HCT116 (cell line): ENCODE results near the gene FBXL19. TPM values are rescaled to one million over a fixed set of nuclear protein-coding genes. Genes with fewer than 3 reads are reported as not detected.

Experiments used
- ATAC-seq: fragments of 200-7000 bp; cut with Tn5 transposase; 2 replicates; pipeline ENCODE4 v1.9.1; 2020; ENCODE audit warnings: mild to moderate bottlenecking, moderate library complexity
- BruUV-seq: library from RNA; stranded (reverse); fragments of 400-500 nt; replicated peaks from 2 replicates; lab custom pipeline; 2021; lab: Mats Ljungman, UMichigan
- CTCF ChIA-PET: fragments of 300-600 bp; sonication (Branson Sonifier 250); formaldehyde crosslinking; loops from one replicate; lab custom pipeline; 2021; ENCODE audit warnings: antibody characterized with exemption; lab: Charles Lee
- POLR2A ChIA-PET: fragments of 300-600, 350-600 bp; sonication (Branson Sonifier 250); formaldehyde crosslinking; loops from one replicate; lab custom pipeline; 2021; ENCODE audit warnings: antibody characterized with exemption; lab: Charles Lee
- RAD21 ChIA-PET, 2 experiments: fragments of 300-600 bp; sonication (Branson Sonifier 250); formaldehyde crosslinking; loops; one replicate each; lab custom pipeline; 2023; ENCODE audit warnings: low total read pairs in 2 of 2; ENCODE audit not compliant: uncharacterized antibody in 2 of 2, unreplicated experiment in 2 of 2, low non-redundant PET in 1 of 2; lab: Charles Lee
- DNase-seq: peaks from one replicate; pipeline ENCODE4 v3.0.0-alpha.2; 2010; ENCODE audit warnings: low read depth, low spot score
- H2AFZ ChIP-seq: fragments of 200-600 bp; shearing (Covaris generic), sonication (generic); 2 replicates; pipeline ENCODE4 v1.6.1; 2017; ENCODE audit warnings: low read depth, mixed run types, mixed read lengths, antibody characterized with exemption, low read length; ENCODE audit not compliant: poor library complexity, severe bottlenecking
- H3K27ac ChIP-seq: 2 replicates; pipeline ENCODE4 v1.5.1; 2012; ENCODE audit warnings: low read depth, low read length
- H3K27me3 ChIP-seq: fragments of 200-600 bp; sonication (generic); 2 replicates; pipeline ENCODE4 v1.6.1; 2016; ENCODE audit warnings: mixed run types, low read length, mixed read lengths; ENCODE audit not compliant: insufficient read depth
- H3K36me3 ChIP-seq, 2 experiments: fragments of 200-500 bp in 1 of 2; fragments of 200-600 bp in 1 of 2; sonication (Bioruptor generic) in 1 of 2; sonication (generic) in 1 of 2; 2 replicates each; pipeline versions ENCODE4 v1.5.1 to v1.6.1; 2014 to 2016; ENCODE audit warnings: low read length in 2 of 2, inconsistent platforms in 1 of 2, mixed read lengths in 1 of 2, mixed run types in 1 of 2; ENCODE audit not compliant: insufficient read depth in 2 of 2, control insufficient read depth in 1 of 2
- H3K4me1 ChIP-seq, 2 experiments: fragments of 200-600 bp in 1 of 2; sonication (generic) in 1 of 2; 2 replicates each; pipeline versions ENCODE4 v1.5.1 to v1.6.1; 2012 to 2017; ENCODE audit warnings: low read length in 2 of 2, inconsistent platforms in 1 of 2, mild to moderate bottlenecking in 1 of 2, mixed read lengths in 1 of 2, mixed run types in 1 of 2, moderate library complexity in 1 of 2; ENCODE audit not compliant: insufficient read depth in 2 of 2, control insufficient read depth in 1 of 2
- H3K4me2 ChIP-seq: fragments of 200-600 bp; sonication (generic); 2 replicates; pipeline ENCODE4 v1.6.1; 2017; ENCODE audit warnings: mixed run types, low read length, mixed read lengths
- H3K4me3 ChIP-seq, 2 experiments: fragments of 200-600 bp in 1 of 2; sonication (generic) in 1 of 2; replicated peaks in 1 of 2; 2 replicates each; pipeline ENCODE4 v1.5.1; 2011 to 2016; ENCODE audit warnings: low read length in 2 of 2, control low read depth in 1 of 2, low read depth in 1 of 2, mild to moderate bottlenecking in 1 of 2, mixed read lengths in 1 of 2, mixed run types in 1 of 2
- H3K79me2 ChIP-seq: fragments of 200-600 bp; sonication (generic); 2 replicates; pipeline ENCODE4 v1.6.1; 2017; ENCODE audit warnings: mild to moderate bottlenecking, mixed run types, low read length, moderate library complexity, mixed read lengths; ENCODE audit not compliant: insufficient read depth
- H3K9ac ChIP-seq: fragments of 200-600 bp; sonication (generic); 2 replicates; pipeline ENCODE4 v1.6.1; 2016; ENCODE audit warnings: low read length, mixed read lengths
- H3K9me2 ChIP-seq: fragments of 200-600 bp; sonication (generic), shearing (Covaris generic); 2 replicates; pipeline ENCODE4 v1.6.1; 2017; ENCODE audit warnings: mixed run types, mild to moderate bottlenecking, moderate library complexity; ENCODE audit not compliant: insufficient read depth
- H3K9me3 ChIP-seq, 2 experiments: fragments of 200-500 bp in 1 of 2; fragments of 200-600 bp in 1 of 2; sonication (Bioruptor generic) in 1 of 2; sonication (generic) in 1 of 2; 2 replicates each; pipeline ENCODE4 v1.6.1; 2014 to 2017; ENCODE audit warnings: low read length in 2 of 2, mixed read lengths in 2 of 2, inconsistent platforms in 1 of 2, low read depth in 1 of 2, mild to moderate bottlenecking in 1 of 2, mixed run types in 1 of 2, moderate library complexity in 1 of 2; ENCODE audit not compliant: control insufficient read depth in 1 of 2, insufficient read depth in 1 of 2
- H4K20me1 ChIP-seq: fragments of 200-600 bp; sonication (generic), shearing (Covaris generic); 2 replicates; pipeline ENCODE4 v1.6.1; 2017; ENCODE audit warnings: mixed run types, mild to moderate bottlenecking, moderate library complexity; ENCODE audit not compliant: insufficient read depth
- ATF3 ChIP-seq: IDR thresholded peaks from 2 replicates; pipeline ENCODE4 v1.6.1; 2012
- CBX3 ChIP-seq: IDR thresholded peaks from 2 replicates; pipeline ENCODE4 v1.6.1; 2012; ENCODE audit warnings: low read depth
- ELF1 ChIP-seq: IDR thresholded peaks from 2 replicates; pipeline ENCODE4 v1.6.1; 2012; ENCODE audit warnings: low read depth, borderline replicate concordance
- MAX ChIP-seq: IDR thresholded peaks from 2 replicates; pipeline ENCODE4 v1.6.1; 2012
- POLR2AphosphoS5 ChIP-seq: IDR thresholded peaks from 2 replicates; pipeline ENCODE4 v1.6.1; 2011; ENCODE audit warnings: mild to moderate bottlenecking, low read depth, low read length, moderate library complexity
- SIN3A ChIP-seq: IDR thresholded peaks from 2 replicates; pipeline ENCODE4 v1.6.1; 2012; ENCODE audit warnings: low read depth
- SRF ChIP-seq: IDR thresholded peaks from 2 replicates; pipeline ENCODE4 v1.6.1; 2012; ENCODE audit warnings: low read depth
- intact Hi-C: fragments of 100-400 bp; cut with micrococcal nuclease; formaldehyde crosslinking; loops from 2 replicates; pipeline ENCODE4 v1.10.0; 2022
- total RNA-seq: library from RNA; stranded (reverse); gene quantifications from one replicate; pipeline ENCODE4 v1.2.1, GENCODE V29; 2021; ENCODE audit not compliant: unreplicated experiment
- TF ChIP-seq, protein P1 (sequence below): IDR thresholded peaks from 2 replicates; pipeline ENCODE4 v1.6.1; 2011; ENCODE audit warnings: mild to moderate bottlenecking, low read length, moderate library complexity; ENCODE audit not compliant: insufficient replicate concordance; ENCODE audit errors: extremely low read depth
- TF ChIP-seq, protein P2 (sequence below), 3 experiments: fragments of 200-600 bp in 1 of 3; sonication (generic) in 1 of 3; IDR thresholded peaks in 2 of 3; conservative IDR thresholded peaks in 1 of 3; 2 replicates each; pipeline ENCODE4 v1.5.1; 2012 to 2017; ENCODE audit warnings: low read depth in 2 of 3, low read length in 2 of 3, antibody characterized with exemption in 1 of 3, borderline replicate concordance in 1 of 3, control low read depth in 1 of 3, mild to moderate bottlenecking in 1 of 3, mixed read lengths in 1 of 3, mixed run types in 1 of 3, moderate library complexity in 1 of 3; ENCODE audit not compliant: insufficient read depth in 1 of 3

The FBXL19 gene
- total RNA-seq, 1 experiment from 2014 or later: 45.2 TPM

DNA sequence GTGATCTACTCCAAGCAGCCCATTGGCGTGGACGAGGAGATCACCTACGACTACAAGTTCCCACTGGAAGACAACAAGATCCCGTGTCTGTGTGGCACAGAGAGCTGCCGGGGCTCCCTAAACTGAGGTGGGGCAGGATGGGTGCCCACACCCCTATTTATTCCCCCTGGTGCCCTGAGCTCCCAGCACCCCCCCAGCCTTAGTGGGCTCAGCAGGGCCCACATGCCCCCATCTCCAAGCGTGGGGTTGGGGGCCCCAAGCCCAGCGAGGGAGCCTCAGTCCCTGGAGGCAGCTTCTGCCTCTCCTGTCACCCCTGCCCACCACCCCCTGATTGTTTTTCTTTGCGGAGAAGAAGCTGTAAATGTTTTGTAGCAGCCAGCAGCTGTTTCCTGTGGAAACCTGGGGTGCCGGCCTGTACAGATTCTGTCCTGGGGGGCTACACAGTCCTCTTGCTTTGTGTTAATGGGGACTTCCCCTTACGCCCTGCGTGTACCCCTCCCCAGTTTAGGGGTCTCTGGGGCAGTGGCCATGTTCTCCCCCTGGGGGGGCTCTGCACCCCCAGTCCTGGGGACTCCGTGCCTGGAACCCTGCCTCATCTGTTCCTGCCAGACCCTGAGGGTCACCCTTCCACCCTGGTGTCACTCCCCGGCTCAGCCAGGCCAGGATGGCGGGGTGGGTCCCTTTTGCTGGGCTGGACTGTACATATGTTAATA lies 60.7 kb downstream of the FBXL19 start:
- no peaks in the 10 kb centered on the region for H3K9me3 ChIP-seq
- ATAC-seq: no peak
- H3K36me3 ChIP-seq: peaks cover 0 to 5% of the 10 kb centered on the region in 2 experiments; a peak in 3 of 4 replicates
- no peak overlapping the region for H2AFZ ChIP-seq
- CTCF ChIA-PET: interaction anchor here (1.0 to 4.0 kb wide), 22 partner anchors 9 to 885 kb away, joined by 3 to 29 read pairs (median 6); partner anchors contain the start of genes ARMC5, KAT8, STX4 and VKORC1
- DNase-seq: no peak
- no peaks in the 10 kb centered on the region for H4K20me1 ChIP-seq
- peaks cover 0 to 14% of the 10 kb centered on the region in 2 experiments; a peak in 3 of 4 replicates for H3K4me1 ChIP-seq
- intact Hi-C loops: loop anchor here (2.0 to 10.0 kb wide), 3 partner anchors 33 to 711 kb away; no protein-coding TSS in a partner anchor
- TF ChIP-seq CBX3: no peak
- no peak for TF ChIP-seq SRF
- TF ChIP-seq, protein P1, sequence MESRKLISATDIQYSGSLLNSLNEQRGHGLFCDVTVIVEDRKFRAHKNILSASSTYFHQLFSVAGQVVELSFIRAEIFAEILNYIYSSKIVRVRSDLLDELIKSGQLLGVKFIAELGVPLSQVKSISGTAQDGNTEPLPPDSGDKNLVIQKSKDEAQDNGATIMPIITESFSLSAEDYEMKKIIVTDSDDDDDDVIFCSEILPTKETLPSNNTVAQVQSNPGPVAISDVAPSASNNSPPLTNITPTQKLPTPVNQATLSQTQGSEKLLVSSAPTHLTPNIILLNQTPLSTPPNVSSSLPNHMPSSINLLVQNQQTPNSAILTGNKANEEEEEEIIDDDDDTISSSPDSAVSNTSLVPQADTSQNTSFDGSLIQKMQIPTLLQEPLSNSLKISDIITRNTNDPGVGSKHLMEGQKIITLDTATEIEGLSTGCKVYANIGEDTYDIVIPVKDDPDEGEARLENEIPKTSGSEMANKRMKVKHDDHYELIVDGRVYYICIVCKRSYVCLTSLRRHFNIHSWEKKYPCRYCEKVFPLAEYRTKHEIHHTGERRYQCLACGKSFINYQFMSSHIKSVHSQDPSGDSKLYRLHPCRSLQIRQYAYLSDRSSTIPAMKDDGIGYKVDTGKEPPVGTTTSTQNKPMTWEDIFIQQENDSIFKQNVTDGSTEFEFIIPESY: no peak
- TF ChIP-seq POLR2AphosphoS5: no peak
- no peak for TF ChIP-seq ELF1
- TF ChIP-seq SIN3A: no peak
- TF ChIP-seq MAX: no peak
- TF ChIP-seq, protein P2, sequence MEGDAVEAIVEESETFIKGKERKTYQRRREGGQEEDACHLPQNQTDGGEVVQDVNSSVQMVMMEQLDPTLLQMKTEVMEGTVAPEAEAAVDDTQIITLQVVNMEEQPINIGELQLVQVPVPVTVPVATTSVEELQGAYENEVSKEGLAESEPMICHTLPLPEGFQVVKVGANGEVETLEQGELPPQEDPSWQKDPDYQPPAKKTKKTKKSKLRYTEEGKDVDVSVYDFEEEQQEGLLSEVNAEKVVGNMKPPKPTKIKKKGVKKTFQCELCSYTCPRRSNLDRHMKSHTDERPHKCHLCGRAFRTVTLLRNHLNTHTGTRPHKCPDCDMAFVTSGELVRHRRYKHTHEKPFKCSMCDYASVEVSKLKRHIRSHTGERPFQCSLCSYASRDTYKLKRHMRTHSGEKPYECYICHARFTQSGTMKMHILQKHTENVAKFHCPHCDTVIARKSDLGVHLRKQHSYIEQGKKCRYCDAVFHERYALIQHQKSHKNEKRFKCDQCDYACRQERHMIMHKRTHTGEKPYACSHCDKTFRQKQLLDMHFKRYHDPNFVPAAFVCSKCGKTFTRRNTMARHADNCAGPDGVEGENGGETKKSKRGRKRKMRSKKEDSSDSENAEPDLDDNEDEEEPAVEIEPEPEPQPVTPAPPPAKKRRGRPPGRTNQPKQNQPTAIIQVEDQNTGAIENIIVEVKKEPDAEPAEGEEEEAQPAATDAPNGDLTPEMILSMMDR (IDR thresholded peaks at IDR 0.05 in 2 of 3, conservative IDR thresholded peaks at IDR 0.05 in 1 of 3; ENCODE audit: borderline replicate concordance in 1 of 3, insufficient read depth in 1 of 3, low read depth in 2 of 3, low read length in 2 of 3): no peak
- no peak for TF ChIP-seq ATF3
- RAD21 ChIA-PET: interaction anchor here (1.0 to 1.8 kb wide), 3 partner anchors 158 to 349 kb away, joined by 3 to 7 read pairs (median 3); no protein-coding TSS in a partner anchor
- H3K27me3 ChIP-seq: no peaks in the 10 kb centered on the region
- H3K9ac ChIP-seq: no peak overlapping the region
- POLR2A ChIA-PET: interaction anchor here (1.0 to 1.8 kb wide), 3 partner anchors 90 to 196 kb away, joined by 3 to 6 read pairs (median 4); partner anchors contain the start of genes FUS, ZNF646 and ZNF668
- no peak overlapping the region for H3K27ac ChIP-seq
- no peaks in the 10 kb centered on the region for H3K79me2 ChIP-seq
- H3K9me2 ChIP-seq: no peaks in the 10 kb centered on the region
- no TSS peak for BruUV-seq
- H3K4me3 ChIP-seq: no peak overlapping the region
- H3K4me2 ChIP-seq: no peak overlapping the region
